ENCODE data around the gene OR6C4.
"Not testable (repeated sequence)": the region's sequence is repeated elsewhere in the genome, so short reads cannot be mapped to it uniquely, and the experiment has no call there.

Gene OR6C4

DNA sequence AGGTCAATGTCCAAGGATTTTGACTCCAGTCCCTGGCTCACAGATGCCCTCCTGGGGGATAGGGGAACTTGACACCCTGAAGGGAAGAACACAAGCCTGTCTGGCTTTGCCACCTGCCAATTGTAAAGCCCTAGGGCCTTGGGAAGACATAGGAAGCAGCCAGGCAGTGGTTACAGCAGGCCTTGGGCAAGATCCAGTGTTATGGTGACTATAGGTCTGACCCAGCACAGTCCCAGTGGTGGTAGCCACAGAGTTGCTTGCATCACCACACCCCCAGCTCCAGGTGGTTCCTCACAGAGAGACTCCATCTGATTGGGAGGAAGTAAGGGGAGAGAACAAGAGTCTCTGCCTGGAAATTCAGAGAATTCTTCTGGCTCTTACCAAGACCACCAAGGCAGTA is 33.0 kb upstream of the OR6C4 start:
- Histone ChIP-seq H3K27me3 (ENCODE audit: insufficient read depth, low read depth) (no peaks in the 10 kb centered on the region), H3K4me2 (no peak overlapping the region), H3K36me3 (ENCODE audit: insufficient read depth) (no peaks in the 10 kb centered on the region), H4K20me1 (ENCODE audit: insufficient read depth) (no peaks in the 10 kb centered on the region), H3K9ac (no peak overlapping the region), H3K79me2 (ENCODE audit: insufficient read depth, low read depth) (no peaks in the 10 kb centered on the region), H3K27ac (no peak overlapping the region), H3K4me3 (IDR thresholded peaks at IDR 0.05; ENCODE audit: insufficient read depth, low read depth, low read length) (no peak overlapping the region), H2AFZ (ENCODE audit: low read depth) (no peak overlapping the region), H3K4me1 (ENCODE audit: low read depth, poor library complexity, severe bottlenecking) (no peaks in the 10 kb centered on the region)
- TF ChIP-seq, protein P1, sequence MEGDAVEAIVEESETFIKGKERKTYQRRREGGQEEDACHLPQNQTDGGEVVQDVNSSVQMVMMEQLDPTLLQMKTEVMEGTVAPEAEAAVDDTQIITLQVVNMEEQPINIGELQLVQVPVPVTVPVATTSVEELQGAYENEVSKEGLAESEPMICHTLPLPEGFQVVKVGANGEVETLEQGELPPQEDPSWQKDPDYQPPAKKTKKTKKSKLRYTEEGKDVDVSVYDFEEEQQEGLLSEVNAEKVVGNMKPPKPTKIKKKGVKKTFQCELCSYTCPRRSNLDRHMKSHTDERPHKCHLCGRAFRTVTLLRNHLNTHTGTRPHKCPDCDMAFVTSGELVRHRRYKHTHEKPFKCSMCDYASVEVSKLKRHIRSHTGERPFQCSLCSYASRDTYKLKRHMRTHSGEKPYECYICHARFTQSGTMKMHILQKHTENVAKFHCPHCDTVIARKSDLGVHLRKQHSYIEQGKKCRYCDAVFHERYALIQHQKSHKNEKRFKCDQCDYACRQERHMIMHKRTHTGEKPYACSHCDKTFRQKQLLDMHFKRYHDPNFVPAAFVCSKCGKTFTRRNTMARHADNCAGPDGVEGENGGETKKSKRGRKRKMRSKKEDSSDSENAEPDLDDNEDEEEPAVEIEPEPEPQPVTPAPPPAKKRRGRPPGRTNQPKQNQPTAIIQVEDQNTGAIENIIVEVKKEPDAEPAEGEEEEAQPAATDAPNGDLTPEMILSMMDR (conservative IDR thresholded peaks at IDR 0.05; ENCODE audit: low read depth, low read length) = no peak

DNA sequence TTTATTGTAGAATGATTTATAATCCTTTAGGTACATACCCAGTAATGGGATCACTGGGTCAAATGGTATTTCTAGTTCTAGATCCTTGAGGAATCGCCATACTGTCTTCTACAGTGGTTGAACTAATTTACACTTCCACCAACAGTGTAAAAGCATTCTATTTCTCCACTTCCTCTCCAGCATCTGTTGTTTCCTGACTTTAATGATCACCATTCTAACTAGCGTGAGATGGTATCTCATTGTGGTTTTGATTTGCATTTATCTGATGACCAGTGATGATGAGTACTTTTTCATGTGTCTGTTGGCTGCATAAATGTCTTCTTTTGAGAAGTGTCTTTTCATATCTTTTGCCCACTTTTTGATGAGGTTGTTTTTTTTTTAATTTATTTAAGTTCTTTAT is 1.2 kb upstream of the OR6C4 start:
- not testable (repeated sequence) for H3K27me3 ChIP-seq (ENCODE audit: insufficient read depth, low read depth); H4K20me1 ChIP-seq (ENCODE audit: insufficient read depth); H3K79me2 ChIP-seq (ENCODE audit: insufficient read depth, low read depth); H3K27ac ChIP-seq; H3K4me2 ChIP-seq; H3K4me1 ChIP-seq (ENCODE audit: low read depth, poor library complexity, severe bottlenecking); H3K36me3 ChIP-seq (ENCODE audit: insufficient read depth); H2AFZ ChIP-seq (ENCODE audit: low read depth); H3K4me3 ChIP-seq (IDR thresholded peaks at IDR 0.05; ENCODE audit: insufficient read depth, low read depth, low read length); H3K9ac ChIP-seq

DNA sequence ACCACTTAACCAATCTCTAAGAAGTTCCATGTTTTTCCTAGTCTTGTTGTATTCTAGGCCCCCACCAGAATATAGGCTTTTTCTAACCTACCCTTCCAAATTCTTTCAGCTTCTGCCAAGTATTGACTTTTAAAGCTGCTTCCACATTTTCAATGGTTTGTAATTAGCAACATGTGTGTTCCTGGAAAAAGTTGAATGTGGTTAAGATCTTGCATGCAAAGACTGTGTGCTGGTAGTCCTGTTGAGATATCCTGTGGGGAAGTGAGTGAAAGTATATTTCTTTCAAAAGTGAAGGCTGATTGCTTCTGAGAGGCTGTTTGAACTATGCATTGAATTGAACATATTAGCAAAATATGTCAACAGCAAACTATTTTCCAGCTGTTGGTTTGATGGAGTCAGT is 646 bp upstream of the OR6C4 start:
- H3K4me1 ChIP-seq (ENCODE audit: low read depth, poor library complexity, severe bottlenecking) = no peaks in the 10 kb centered on the region
- H3K4me3 ChIP-seq (IDR thresholded peaks at IDR 0.05; ENCODE audit: insufficient read depth, low read depth, low read length) = no peak overlapping the region
- no peaks in the 10 kb centered on the region for H3K27me3 ChIP-seq (ENCODE audit: insufficient read depth, low read depth)
- H3K36me3 ChIP-seq (ENCODE audit: insufficient read depth) = no peaks in the 10 kb centered on the region
- H2AFZ ChIP-seq (ENCODE audit: low read depth) = no peak overlapping the region
- TF ChIP-seq, protein P1 (conservative IDR thresholded peaks at IDR 0.05; ENCODE audit: low read depth, low read length) = no peak
- no peaks in the 10 kb centered on the region for H3K79me2 ChIP-seq (ENCODE audit: insufficient read depth, low read depth)
- H4K20me1 ChIP-seq (ENCODE audit: insufficient read depth) = no peaks in the 10 kb centered on the region
- no peak overlapping the region for H3K9ac ChIP-seq
- no peak overlapping the region for H3K4me2 ChIP-seq
- no peak overlapping the region for H3K27ac ChIP-seq

DNA sequence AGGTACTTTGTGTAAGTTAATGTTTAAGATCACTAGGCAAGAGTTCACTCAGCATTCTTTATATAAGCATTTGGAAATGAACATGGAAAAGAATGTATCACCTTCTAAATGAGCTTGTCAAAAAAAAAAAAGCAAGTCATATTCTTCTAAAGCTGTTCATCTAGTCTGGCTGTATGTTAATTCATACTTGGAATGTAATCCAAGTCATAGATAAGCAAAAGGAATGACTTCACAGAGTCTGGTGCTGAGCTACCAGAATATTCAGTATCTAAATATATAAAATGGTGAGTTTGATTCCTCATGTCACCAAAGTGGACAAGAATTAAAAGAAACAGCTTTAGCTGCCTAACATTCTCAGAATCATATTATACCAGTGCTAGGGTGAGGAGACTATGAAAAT is 4.9 kb downstream of the OR6C4 start:
- Histone ChIP-seq H3K27ac (no peak overlapping the region), H3K4me1 (ENCODE audit: low read depth, poor library complexity, severe bottlenecking) (no peaks in the 10 kb centered on the region), H3K9ac (no peak overlapping the region), H3K4me2 (no peak overlapping the region), H3K27me3 (ENCODE audit: insufficient read depth, low read depth) (no peaks in the 10 kb centered on the region), H3K36me3 (ENCODE audit: insufficient read depth) (no peaks in the 10 kb centered on the region), H3K79me2 (ENCODE audit: insufficient read depth, low read depth) (no peaks in the 10 kb centered on the region), H3K4me3 (IDR thresholded peaks at IDR 0.05; ENCODE audit: insufficient read depth, low read depth, low read length) (no peak overlapping the region), H2AFZ (ENCODE audit: low read depth) (no peak overlapping the region), H4K20me1 (ENCODE audit: insufficient read depth) (no peaks in the 10 kb centered on the region)
- TF ChIP-seq, protein P1 (conservative IDR thresholded peaks at IDR 0.05; ENCODE audit: low read depth, low read length) = no peak; the same call in 1 of the 2 replicates

DNA sequence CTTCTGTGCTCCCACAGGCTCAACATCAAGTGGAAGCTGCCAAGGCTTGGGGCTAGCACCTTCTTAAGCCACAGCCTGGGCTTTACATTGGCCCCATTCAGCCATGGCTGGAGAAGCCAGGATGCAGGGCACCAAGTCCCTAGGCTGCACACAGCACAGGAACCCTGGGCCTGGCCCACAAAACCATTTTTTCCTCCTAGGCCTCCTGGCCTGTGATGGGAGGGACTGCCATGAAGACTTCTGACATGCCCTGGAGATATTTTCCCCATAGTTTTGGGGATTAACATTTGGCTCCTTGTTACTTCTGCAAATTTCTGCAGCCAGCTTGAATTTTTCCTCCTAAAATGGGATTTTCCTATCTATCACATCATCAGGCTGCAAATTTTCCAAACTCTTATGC is 20.7 kb downstream of the OR6C4 start:
- H3K4me2 ChIP-seq; H3K36me3 ChIP-seq (ENCODE audit: insufficient read depth); H4K20me1 ChIP-seq (ENCODE audit: insufficient read depth); H3K27me3 ChIP-seq (ENCODE audit: insufficient read depth, low read depth); H3K9ac ChIP-seq; H3K4me1 ChIP-seq (ENCODE audit: low read depth, poor library complexity, severe bottlenecking); H2AFZ ChIP-seq (ENCODE audit: low read depth); H3K27ac ChIP-seq; H3K79me2 ChIP-seq (ENCODE audit: insufficient read depth, low read depth); H3K4me3 ChIP-seq (IDR thresholded peaks at IDR 0.05; ENCODE audit: insufficient read depth, low read depth, low read length): not testable (repeated sequence)

DNA sequence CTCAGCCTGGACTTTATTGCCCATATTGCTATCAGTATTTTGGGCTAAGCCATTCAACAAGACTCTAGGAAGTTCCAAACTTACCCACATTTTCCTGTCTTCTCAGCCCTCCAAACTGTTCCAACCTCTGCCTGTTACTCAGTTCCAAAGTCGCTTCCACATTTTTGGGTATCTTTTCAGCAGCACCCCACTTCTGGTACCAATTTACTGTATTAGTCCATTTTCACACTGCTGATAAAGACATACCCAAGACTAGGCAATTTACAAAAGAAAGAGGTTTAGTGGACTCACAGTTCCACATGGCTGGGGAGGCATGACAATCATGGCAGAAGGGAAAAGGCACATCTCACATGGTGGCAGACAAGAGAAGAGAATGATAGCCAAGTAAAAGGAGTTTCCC is 21.3 kb downstream of the OR6C4 start:
- not testable (repeated sequence) for H3K79me2 ChIP-seq (ENCODE audit: insufficient read depth, low read depth); H3K9ac ChIP-seq

More for the DNA sequence above, 21.3 kb downstream of the OR6C4 start:
- not testable (repeated sequence) for H3K4me2 ChIP-seq; H4K20me1 ChIP-seq (ENCODE audit: insufficient read depth); H3K4me1 ChIP-seq (ENCODE audit: low read depth, poor library complexity, severe bottlenecking); H3K27ac ChIP-seq; H3K36me3 ChIP-seq (ENCODE audit: insufficient read depth); H3K4me3 ChIP-seq (IDR thresholded peaks at IDR 0.05; ENCODE audit: insufficient read depth, low read depth, low read length); H3K27me3 ChIP-seq (ENCODE audit: insufficient read depth, low read depth); H2AFZ ChIP-seq (ENCODE audit: low read depth)

Data from KMS-11 (cell line).